GM18502 (cell line): ENCODE results near the gene RTL1.

Experiments
- ATAC-seq: cut with Tn5 transposase; IDR thresholded peaks from one replicate; pipeline ENCODE4 v1.9.1; 2021; ENCODE audit warnings: mild to moderate bottlenecking; ENCODE audit not compliant: unreplicated experiment, poor library complexity

The RTL1 gene

GRCh38 chr14:100836941-100837804, 66.3 kb downstream of the RTL1 start:
- no peak for ATAC-seq

DNA sequence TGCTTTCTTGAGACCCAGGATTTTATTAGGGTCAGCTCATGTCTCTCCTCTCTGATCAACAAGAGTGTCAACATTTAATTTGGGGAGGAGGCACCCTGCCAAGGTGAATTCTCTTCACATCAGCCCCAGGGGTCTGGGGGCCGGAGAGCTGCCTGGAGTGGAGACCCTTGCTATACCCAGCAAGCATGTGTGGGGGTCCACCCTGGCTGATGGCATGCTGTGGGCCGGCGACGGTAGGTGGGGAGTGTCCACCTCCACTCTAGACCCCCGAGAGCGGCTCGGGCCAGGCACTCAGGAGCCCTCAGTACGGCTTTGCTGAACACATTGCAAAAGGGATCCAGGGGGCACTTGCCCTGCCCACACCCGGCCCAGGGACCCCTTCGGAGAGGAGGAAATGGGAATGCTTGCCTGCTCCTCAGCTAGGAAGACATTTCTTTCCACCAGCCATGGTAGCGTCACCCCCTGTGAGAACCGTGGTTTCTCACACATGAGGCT, 67.2 kb downstream of the RTL1 start:
- no peak for ATAC-seq

GRCh38 chr14:100835548-100836310, 67.8 kb downstream of the RTL1 start:
- ATAC-seq, result no peak

- no peak for ATAC-seq
Measured at GRCh38 chr14:100834794-100835547, 68.6 kb downstream of the RTL1 start.

GRCh38 chr14:100834082-100834793, 69.3 kb downstream of the RTL1 start:
- ATAC-seq, result no peak

DNA sequence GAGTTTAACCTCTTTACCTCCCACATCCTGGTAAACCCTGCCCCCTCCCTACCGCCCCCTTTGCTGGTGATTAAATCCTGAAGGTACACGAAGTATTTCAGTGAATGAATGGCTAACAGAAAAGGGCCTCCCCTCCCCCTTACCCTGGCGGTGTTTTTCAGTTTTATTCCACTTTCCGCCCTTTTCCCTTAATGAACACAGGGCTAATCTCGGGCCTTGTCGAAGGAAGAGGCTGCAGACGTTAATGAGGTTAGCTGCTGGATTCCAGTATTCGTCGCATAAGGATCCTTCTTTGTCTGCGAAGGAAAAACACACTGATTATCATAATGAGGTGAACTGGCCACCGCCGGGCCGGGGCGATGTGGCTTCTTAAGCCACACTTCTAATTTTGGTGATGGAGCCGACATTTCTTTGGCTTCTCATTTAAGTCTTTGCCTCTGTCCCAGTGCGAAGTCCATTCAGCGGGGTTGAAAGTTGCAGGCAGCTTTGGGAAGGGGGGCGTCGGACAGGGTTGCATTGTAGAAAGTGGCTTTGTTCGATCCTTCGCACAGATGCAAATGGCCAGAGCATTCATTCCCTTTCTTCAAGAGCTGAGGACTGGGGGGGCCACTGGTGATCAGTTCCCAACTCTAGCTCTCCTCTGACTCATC, 71.1 kb downstream of the RTL1 start:
- no peak for ATAC-seq

DNA sequence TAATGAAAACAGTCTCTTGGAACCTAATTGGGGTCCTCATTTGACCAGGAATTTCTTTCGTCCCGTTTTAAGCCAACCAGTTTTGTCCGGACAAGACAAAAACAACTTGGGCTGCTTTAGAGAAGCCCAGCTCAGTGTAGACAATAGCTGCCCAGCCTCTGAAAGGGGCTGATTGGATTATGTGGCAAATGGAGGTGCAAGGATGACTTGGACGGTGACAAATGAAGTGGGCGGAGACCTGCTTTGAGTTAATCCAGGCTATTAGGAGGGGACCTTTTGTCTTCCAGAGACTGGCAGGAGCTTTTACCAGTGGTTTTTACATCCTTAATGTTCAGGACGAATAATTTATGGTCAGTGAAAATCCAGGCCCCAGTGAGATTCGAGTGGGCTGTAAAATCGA, 72.8 kb downstream of the RTL1 start:
- ATAC-seq, result no peak
